NCI-H187 treated with DMSO at 0.1 percent for 48 hours (cell line): ENCODE data around the gene ADAMTS15.
"Not testable (repeated sequence)": the region's sequence is repeated elsewhere in the genome, so short reads cannot be mapped to it uniquely, and the experiment has no call there.

ENCODE experiments used
- DNase-seq: peaks from one replicate; lab custom pipeline; 2025; lab: John Stamatoyannopoulos, UW

The ADAMTS15 gene

DNA sequence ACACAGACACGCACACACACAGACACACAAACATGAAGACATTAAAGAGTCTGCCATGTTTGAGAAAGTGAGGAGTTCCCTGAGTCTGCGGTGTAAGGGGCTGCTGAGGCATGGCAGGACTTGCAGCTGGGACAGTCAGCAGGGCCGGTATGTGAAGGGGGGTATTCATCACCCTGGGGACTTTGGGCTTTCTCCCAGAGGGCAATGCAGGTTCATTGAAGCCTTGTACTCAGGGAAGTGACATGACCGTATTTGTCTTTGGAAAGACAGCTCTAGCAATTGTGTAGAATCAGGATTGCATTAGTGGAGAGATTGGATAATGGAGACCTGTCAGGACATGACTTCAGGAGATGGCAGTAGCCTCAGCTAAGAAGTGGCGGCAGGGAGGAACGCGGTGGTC is 10.6 kb upstream of the ADAMTS15 start:
- DNase-seq = no peak

DNA sequence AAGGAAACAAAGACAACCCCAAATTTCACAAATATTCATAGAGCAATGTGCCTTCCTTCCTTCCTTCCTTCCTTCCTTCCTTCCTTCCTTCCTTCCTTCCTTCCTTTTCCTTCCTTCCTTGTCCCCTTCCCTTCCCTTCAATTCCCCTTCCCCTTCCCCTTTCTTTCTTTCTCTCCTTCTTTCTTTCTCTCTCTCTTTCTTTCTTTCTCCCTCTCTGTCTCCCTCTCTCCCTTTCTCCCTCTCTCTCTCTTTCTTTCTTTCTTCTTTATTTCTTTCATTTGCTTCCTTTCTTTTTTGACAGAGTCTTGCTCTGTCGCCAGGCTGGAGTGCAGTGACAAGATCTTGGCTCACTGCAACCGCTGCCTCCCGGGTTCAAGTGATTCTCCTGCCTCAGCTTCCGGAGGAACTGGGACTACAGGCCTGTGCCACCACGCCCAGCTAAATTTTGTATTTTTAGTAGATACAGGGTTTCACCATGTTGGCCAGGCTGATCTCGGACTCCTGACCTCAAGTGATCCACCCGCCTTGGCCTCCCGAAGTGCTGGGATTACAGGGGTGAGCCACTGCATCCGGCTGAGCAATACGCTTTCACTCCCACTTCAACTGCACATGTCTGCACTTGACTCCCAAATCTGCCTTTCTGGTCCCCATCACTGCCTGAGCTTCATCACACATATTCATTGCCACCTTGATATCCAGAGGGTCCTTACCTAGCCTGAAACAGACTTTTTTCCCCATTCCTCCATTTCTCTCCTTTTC is 9.9 kb upstream of the ADAMTS15 start:
- DNase-seq = not testable (repeated sequence)

- DNase-seq = no peak
These were observed 9.3 kb upstream of the ADAMTS15 start for GRCh38 chr11:130439160-130439519.

DNA sequence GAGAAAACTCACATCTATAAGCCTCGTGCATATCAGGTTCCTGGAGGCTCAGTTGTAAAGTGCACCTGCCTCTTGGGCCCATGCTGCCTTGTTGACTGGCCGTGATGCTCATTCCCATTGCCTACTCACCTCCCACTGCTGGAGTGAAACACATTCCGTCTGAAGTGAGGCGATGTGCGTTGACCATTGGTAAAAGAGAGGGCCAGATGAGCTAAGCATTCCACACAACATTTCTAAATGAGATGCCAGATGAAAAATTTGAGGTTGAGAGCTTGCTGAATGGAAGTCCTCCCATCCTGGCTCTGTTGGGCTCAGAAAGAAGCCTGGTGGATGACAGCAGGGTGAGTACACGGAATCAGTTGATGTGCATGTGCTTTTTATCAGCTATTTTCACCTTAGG is 8.6 kb upstream of the ADAMTS15 start:
- no peak for DNase-seq

DNA sequence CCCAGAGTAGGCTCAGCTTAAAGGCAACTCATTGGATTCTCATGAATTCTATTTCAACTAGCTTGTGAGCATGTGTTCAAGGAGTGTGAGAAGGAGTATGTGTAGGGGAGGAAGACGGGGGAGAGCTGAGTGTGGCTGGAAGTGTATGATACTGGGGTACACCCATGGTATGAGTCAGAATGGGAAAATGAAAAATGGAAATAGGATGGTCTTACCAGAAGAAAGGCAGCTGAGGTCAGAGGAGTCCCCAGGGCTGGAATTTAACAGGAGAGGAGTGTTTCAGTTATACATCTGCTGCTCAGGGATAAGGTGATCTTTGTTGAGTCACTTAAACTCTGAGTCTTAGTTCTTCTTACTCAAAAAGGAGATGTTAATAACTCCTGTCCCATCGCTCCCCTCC is 6.7 kb upstream of the ADAMTS15 start:
- no peak for DNase-seq

- no peak for DNase-seq
These were observed 5.7 kb upstream of the ADAMTS15 start for GRCh38 chr11:130442737-130443136.

DNA sequence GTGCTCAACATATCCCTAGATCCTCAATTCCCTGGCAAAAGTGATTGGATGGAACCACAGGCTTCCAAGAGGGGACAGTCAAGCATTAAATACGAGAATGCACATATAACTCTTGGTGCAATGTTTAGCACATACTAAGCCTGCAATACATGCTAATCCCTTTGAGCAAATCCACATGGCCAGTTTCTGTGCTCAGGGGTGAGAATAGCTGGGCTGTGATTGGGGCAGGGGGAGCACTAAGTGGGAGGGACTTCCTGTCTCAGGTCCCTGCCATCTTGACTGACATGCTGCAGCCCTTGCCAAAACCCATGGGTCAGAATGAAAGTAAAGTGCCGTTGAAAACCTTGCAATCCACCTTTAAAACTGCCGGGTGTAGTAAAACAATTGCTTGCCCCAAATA is 2.7 kb upstream of the ADAMTS15 start:
- no peak for DNase-seq

GRCh38 chr11:130448039-130448415 is 418 bp upstream of the ADAMTS15 start:
- no peak for DNase-seq

DNA sequence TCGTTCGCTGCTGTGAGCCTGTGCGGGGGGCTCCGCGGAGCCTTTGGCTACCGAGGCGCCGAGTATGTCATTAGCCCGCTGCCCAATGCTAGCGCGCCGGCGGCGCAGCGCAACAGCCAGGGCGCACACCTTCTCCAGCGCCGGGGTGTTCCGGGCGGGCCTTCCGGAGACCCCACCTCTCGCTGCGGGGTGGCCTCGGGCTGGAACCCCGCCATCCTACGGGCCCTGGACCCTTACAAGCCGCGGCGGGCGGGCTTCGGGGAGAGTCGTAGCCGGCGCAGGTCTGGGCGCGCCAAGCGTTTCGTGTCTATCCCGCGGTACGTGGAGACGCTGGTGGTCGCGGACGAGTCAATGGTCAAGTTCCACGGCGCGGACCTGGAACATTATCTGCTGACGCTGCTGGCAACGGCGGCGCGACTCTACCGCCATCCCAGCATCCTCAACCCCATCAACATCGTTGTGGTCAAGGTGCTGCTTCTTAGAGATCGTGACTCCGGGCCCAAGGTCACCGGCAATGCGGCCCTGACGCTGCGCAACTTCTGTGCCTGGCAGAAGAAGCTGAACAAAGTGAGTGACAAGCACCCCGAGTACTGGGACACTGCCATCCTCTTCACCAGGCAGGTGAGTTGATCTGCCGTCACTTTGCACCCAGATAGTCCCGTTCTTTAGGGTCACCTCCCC is 1.0 kb downstream of the ADAMTS15 start:
- no peak for DNase-seq

DNA sequence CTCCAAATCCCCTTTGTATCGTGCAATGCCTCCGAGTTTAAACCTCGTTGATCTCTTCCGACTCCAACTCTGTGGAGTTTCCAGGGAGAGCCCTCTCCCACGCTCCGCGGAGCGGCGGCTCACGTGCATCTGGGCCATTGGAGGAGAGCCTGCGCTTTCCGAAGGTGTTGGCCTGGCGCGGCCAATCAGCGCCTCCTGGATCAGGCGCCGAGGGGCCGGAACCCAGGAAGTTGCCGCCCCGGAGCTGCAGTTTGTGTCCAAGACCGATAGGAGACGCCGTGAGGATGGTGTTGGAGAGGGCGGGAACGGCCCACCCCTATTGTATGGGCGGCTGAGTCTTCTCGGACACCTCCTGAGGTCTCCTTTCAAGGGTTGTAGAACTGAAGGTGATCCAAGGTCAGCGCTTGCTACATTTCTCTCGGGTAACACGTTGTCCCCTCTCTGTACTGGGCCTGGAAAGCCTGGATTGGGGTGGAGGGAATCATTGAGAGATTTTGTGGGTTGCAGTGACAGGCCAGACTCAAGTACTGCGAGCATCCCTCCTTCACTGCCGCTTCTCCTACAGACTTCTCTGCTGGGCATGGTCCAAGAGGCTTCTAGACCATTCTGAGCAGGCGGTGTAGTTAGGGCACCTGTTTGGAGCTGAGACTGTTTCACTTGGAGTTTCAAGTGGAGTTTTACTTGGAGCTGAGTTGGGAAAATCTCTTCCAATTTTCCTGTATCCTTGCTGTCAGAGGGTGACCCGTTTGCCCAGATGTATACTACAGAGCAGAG is 1.7 kb downstream of the ADAMTS15 start:
- DNase-seq = no peak

DNA sequence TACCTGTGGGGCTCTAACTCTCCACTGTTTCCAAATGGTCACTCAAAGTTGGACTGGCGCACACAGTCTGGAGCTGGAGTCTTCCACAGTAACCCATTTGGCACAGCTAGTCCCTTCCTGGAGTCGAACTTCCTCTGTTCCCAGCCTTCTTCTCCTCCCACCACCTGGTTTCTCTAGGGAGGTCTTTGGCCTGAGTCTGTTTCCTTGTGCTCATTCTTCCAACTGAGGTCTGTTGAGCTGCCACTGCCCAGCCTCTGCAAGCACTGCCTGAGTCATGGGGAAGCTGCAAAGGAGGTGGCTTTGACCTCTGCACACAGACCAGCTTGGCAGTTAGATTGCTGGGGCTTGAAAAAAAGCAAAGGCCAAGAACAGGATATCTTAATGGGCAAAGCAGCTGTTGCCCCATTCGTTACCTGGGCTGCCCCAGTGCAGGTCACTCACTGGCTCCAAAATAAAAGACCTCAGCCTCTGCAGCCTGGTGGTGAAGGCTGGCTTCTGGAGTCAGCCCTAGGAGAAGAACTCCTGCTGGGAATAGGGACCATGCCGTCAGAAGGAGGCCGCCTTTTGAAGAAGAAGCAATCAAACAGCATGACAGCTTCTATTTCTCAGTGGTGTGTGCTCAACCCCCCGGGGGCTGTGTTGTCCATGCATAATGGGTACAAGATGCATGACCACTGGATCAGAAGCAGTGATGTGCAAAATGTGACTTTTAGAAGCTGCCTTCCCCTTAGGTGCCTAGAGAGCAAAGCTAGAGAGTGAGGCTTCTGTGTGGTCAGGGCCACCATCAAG is 3.0 kb downstream of the ADAMTS15 start:
- DNase-seq = no peak

DNA sequence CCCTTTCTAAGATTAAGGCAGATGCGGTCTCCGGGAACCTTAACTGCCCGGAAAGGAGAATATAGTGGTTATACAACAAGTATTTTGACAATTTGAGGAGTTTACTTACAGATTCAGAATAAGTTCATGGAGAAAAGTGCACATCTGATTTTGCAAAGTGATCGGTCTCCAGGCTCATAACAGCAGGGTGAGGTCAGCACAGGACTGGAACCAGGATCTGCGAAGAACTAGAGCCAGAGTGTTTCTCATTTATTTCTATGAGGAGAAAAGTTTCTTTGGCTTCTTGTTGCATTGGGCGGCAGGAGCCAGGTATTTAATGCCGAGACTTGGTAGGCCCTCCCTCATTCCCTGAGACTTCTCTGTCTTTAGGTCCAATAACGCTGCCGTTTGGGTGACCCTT is 3.7 kb downstream of the ADAMTS15 start:
- no peak for DNase-seq

DNA sequence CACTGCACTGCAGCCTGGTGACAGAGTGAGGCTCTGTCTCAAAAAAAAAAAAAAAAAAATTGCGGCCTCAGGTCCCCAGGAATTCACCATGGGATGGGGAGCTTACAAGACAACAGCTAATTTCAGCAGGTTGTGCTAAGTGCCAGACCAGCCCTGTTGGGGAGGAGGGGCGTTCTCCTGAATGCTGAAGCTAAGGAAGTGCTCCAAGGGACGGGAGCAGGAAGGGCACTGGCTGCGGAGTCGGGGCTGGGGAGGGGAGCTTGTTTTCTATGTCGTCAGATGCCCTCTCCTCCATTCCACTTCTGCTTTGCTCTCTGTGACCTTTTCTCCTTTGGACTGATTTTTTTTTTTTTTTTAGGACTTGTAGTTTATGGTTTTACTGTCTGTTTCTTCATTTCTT is 4.5 kb downstream of the ADAMTS15 start:
- DNase-seq = no peak

- DNase-seq = no peak
These were observed 6.2 kb downstream of the ADAMTS15 start for GRCh38 chr11:130454491-130455252.

DNA sequence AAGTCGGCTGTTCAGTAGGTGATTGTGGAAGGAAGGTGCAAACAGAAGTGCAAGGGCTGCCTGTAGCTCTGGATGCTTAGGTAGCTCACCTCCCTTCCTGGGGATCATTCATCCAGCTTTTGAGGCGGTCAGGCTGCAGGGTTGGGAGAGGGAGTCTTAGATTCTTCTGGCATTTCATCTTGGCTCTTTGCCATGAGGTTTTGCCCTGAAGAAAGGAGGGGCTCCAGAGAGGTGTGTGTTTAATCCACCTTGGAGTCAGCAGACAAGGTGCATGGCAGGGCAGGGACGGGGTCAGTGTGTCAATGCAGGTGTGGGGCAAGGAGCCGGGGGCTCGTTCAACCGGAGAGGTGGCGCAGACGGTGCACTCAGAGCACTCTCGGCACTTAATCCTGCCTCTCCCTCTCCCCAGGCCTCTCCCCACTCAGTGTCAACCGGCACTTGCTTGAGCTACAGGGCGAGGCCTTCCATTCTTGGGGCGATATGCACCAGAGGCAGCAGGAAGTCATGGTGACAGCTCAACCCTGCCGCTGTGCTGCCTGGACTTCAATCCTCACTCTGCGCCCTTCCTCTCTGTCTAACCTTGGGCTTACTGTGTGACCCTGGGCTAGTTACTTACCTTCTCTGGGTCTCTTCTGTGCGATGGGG is 7.2 kb downstream of the ADAMTS15 start:
- DNase-seq = no peak

DNA sequence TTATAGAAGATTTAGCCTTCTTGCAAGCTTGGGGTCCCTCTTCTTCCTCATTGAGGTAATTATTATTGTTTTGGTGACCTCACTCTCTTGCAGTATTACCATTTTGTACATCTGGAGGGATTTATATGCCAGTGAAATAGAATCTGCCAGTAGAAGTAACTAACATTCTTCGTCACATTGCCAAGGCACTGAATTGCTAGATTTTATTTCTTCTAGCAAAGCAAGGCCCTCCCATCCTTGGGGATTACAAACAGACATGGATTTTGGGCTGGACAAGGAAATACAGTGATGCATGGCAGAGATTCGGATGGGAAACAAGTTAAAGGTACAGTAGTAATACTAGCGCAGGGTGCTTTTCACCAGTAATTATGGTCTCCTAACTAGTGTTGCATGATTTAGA is 7.8 kb downstream of the ADAMTS15 start:
- no peak for DNase-seq

DNA sequence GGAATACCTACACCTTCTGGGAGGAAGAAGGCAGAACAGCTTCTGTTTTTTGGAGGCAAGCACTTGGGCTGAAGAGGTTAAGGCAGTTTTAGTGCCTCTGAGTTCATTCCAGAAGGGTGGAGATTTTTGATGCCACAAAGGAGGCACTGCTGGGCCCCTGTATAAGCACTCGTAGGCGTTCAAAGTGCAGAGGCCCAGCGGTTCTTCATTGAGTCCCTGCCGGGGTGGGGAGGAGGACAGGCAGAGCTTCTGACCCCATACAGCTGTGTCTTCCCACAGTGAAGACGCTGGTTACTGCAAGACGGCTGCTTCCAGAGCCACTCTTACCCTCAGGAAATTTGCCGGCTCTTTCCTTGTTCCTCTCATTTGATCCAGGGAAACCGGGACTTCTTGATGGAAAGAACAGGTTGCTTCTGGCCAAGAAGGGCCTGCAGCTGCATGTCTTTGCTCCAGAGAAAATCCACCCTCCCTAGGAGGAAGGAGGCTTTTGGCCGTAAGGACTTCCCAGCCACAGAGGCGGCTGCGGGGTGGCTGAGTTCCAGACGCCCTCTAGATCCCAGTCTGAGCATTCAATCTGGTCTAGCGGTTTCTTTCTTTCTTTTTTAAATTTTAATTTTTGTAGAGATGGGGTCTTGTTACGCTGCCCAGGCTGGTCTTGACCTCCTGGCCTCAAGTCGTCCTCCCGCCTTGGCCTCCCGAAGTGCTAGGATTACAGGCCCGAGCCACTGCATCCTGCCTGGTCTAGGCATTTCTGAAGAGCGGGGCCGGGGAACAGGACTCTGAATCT is 9.4 kb downstream of the ADAMTS15 start:
- DNase-seq = no peak

DNA sequence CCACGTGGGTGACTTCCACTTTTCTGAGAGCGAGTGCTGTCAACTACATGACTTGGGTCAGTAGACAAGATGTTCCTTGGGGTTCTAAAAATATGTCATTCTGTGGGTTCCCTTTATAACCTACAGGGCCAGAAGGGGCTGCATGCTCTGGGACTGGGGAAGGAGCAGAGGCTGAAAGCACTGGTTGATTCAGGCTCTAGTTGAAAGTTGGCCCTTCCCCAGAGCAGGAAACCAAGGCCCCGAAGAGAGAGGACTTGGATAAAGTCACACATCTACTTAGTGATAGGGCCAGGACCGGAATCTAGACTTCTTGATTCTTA is 9.9 kb downstream of the ADAMTS15 start:
- DNase-seq = no peak

DNA sequence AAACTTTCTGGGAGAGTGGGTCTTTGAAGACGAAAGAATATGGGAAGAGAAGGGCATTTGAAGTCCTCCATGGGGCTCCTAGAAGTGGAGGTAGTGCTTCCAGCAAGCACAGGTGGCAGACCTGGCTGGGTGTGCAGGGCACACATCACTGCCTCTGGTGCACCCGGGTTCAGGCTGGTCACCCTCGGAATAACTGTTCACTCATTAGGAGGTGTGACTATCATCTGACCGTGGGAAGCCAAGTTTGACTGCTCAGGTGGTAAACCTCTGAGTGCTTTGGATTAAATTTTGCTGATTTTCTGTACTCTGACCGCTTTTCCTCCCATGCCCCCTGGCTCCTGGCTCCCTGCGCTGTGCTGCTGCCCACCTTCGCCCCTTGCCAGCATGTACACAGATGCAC is 11.1 kb downstream of the ADAMTS15 start:
- DNase-seq = no peak

GRCh38 chr11:130462101-130462885 is 13.8 kb downstream of the ADAMTS15 start:
- no peak for DNase-seq
